GM21723 (cell line): ENCODE results near the gene KLF15.

Experiments used
- ATAC-seq: cut with Tn5 transposase; IDR thresholded peaks from one replicate; pipeline ENCODE4 v1.9.1; 2021; ENCODE audit warnings: mild to moderate bottlenecking, moderate library complexity; ENCODE audit not compliant: unreplicated experiment

KLF15 gene

GRCh38 chr3:126389794-126390146 lies 32.6 kb upstream of the KLF15 start:
- ATAC-seq = no peak

- no peak for ATAC-seq
Observed at GRCh38 chr3:126389112-126389793, 32.0 kb upstream of the KLF15 start.

GRCh38 chr3:126381966-126382365 lies 24.8 kb upstream of the KLF15 start:
- ATAC-seq = no peak

- ATAC-seq = no peak
Observed at GRCh38 chr3:126380011-126380768, 23.0 kb upstream of the KLF15 start.

GRCh38 chr3:126378341-126378751 lies 21.1 kb upstream of the KLF15 start:
- no peak for ATAC-seq

GRCh38 chr3:126377211-126377610 lies 20.0 kb upstream of the KLF15 start:
- no peak for ATAC-seq

- ATAC-seq = no peak
Observed at GRCh38 chr3:126376444-126376843, 19.2 kb upstream of the KLF15 start.

- ATAC-seq = no peak
Observed at GRCh38 chr3:126375835-126376331, 18.7 kb upstream of the KLF15 start.

- ATAC-seq = no peak
Observed at GRCh38 chr3:126373682-126374601, 16.7 kb upstream of the KLF15 start.

- ATAC-seq = no peak
Observed at GRCh38 chr3:126373146-126373613, 16.0 kb upstream of the KLF15 start.

GRCh38 chr3:126372413-126373145 lies 15.4 kb upstream of the KLF15 start:
- ATAC-seq = no peak

GRCh38 chr3:126371096-126371705 lies 14.0 kb upstream of the KLF15 start:
- ATAC-seq = no peak

GRCh38 chr3:126370606-126371005 lies 13.4 kb upstream of the KLF15 start:
- ATAC-seq = no peak

GRCh38 chr3:126370055-126370454 lies 12.8 kb upstream of the KLF15 start:
- ATAC-seq = no peak

- ATAC-seq = no peak
Observed at GRCh38 chr3:126369490-126369889, 12.3 kb upstream of the KLF15 start.

GRCh38 chr3:126367316-126367805 lies 10.2 kb upstream of the KLF15 start:
- ATAC-seq = no peak

- ATAC-seq = no peak
Observed at GRCh38 chr3:126365351-126366277, 8.4 kb upstream of the KLF15 start.

- ATAC-seq = no peak
Observed at GRCh38 chr3:126364731-126365301, 7.6 kb upstream of the KLF15 start.
